NCI-H1105 treated with DMSO at 0.1 percent for 48 hours (cell line): ENCODE results near the gene TMEM236.

Experiments
- DNase-seq: peaks from one replicate; lab custom pipeline; 2025; lab: John Stamatoyannopoulos, UW

TMEM236 gene

GRCh38 chr10:17787087-17787961, 35.3 kb downstream of the TMEM236 start:
- no peak for DNase-seq

GRCh38 chr10:17788646-17789045, 36.6 kb downstream of the TMEM236 start:
- no peak for DNase-seq

GRCh38 chr10:17789396-17789795, 37.4 kb downstream of the TMEM236 start:
- DNase-seq, result no peak

- DNase-seq, result no peak
Measured at GRCh38 chr10:17790651-17791050, 38.6 kb downstream of the TMEM236 start.

- no peak for DNase-seq
Measured at GRCh38 chr10:17792991-17793390, 41.0 kb downstream of the TMEM236 start.

- DNase-seq, result no peak
Measured at GRCh38 chr10:17793823-17794644, 42.0 kb downstream of the TMEM236 start.

- no peak for DNase-seq
Measured at GRCh38 chr10:17795083-17795482, 43.1 kb downstream of the TMEM236 start.

- no peak for DNase-seq
Measured at GRCh38 chr10:17795813-17796594, 44.0 kb downstream of the TMEM236 start.

GRCh38 chr10:17801507-17801906, 49.5 kb downstream of the TMEM236 start:
- no peak for DNase-seq

GRCh38 chr10:17802350-17802749, 50.3 kb downstream of the TMEM236 start:
- no peak for DNase-seq

- DNase-seq, result no peak
Measured at GRCh38 chr10:17802976-17803375, 51.0 kb downstream of the TMEM236 start.

- no peak for DNase-seq
Measured at GRCh38 chr10:17805330-17805729, 53.3 kb downstream of the TMEM236 start.

GRCh38 chr10:17805921-17806577, 54.0 kb downstream of the TMEM236 start:
- peak; percentile 3 for DNase-seq

GRCh38 chr10:17808971-17809841, 57.2 kb downstream of the TMEM236 start, which contains the start of gene MRC1:
Gene MRC1, plus strand, starts transcription at chr10:17809348. Its CDS starts 118 bp downstream, at chr10:17809466.
- no peak for DNase-seq

- DNase-seq, result no peak
Measured at GRCh38 chr10:17811146-17811865, 59.3 kb downstream of the TMEM236 start.

- no peak for DNase-seq
Measured at GRCh38 chr10:17814973-17815372, 63.0 kb downstream of the TMEM236 start.

- DNase-seq, result no peak
Measured at GRCh38 chr10:17816199-17816598, 64.2 kb downstream of the TMEM236 start.

- DNase-seq, result peak; percentile 1
Measured at GRCh38 chr10:17817316-17817715, 65.3 kb downstream of the TMEM236 start.

- DNase-seq, result no peak
Measured at GRCh38 chr10:17817790-17818189, 65.8 kb downstream of the TMEM236 start.

- no peak for DNase-seq
Measured at GRCh38 chr10:17819836-17820235, 67.8 kb downstream of the TMEM236 start.
